NCI-H82 treated with DMSO at 0.1 percent for 48 hours (cell line): Measurements from ENCODE around the gene TGFB2.

Experiments
- DNase-seq: peaks from one replicate; lab custom pipeline; 2025; ENCODE audit not compliant: unreplicated experiment; lab: John Stamatoyannopoulos, UW

Gene TGFB2

DNA sequence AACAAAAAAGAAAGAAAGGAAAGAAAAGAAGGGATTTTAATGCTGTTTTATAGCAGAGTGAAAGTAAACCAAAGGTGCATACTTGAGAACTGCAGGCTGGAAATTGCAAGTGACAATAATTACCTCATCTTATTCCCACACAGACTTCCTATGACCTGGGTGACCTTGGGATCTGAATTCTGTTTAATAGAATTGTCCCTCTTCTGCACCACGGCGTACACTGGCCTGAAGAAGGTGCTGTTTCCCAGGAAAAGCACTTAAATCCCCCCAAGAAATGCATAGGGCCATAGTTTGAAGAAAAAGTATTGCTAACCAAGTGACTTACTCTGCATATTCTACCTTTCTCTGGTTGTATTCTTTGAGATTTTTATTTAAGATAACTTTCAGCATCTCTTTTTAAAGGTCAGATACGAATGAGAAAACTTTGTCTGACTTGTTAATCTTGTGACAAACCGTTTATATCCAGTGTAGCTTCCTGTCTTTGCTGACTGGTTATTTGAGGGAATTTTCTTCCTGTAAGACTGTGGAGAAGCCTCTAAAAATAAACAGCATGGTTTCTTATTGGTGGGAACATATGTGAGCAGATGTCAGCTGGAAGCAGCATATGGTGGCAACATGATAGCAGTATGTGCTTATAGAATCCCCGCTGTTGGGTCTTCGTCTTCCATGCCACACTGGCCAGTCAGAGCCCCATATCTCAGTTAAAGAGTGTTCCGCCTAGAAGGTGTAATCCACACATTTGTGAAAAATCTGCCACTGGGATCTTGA is 16.3 kb downstream of the TGFB2 start:
- DNase-seq, result peak; percentile 71

DNA sequence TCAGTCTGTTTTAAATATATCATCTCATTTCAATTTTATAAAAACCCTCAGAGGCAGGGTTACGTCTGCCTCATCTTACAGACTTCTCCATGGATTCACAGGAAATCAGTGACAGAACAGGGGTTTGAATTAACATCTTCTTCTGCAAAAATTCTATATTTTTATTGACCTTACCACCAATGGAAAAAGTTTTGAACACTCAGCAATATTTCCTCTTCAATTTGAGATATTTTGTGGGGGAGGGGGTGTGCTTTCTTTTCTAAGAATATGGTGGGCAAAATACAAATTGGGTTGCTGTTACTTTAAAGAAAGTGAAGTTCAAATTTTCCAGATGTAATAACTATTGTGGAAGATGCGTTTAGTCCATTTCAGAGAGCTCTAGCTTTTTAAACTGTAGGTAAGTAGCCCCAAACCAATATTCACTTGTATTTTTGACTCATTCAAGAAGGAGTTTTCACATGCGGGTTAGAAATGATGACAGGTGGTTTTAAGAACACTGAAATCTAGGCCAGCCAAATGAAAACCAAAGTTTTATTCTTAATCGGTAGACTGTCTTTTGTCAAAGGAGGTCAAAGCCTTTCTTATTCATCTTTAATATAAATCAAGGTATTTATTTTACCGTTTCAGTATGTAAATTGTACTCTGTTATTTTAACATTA is 17.4 kb downstream of the TGFB2 start:
- DNase-seq, result no peak

DNA sequence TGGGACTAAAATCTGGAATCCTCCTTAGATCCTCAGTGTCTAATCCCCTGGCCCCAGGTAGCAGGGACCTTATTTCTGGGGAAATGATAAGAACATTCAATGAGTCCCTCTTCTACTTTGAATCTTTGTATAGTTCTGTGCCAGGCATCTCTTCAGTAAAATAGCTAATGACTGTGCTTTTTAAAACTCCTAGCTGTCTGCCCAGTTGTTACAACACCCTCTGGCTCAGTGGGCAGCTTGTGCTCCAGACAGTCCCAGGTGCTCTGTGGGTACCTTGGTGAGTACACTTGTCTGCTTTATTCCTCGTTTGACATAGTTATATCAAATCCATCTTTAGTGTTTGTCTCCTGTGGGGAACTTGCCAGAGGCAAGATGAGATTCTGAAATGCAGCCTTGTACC is 18.0 kb downstream of the TGFB2 start:
- DNase-seq, result no peak

DNA sequence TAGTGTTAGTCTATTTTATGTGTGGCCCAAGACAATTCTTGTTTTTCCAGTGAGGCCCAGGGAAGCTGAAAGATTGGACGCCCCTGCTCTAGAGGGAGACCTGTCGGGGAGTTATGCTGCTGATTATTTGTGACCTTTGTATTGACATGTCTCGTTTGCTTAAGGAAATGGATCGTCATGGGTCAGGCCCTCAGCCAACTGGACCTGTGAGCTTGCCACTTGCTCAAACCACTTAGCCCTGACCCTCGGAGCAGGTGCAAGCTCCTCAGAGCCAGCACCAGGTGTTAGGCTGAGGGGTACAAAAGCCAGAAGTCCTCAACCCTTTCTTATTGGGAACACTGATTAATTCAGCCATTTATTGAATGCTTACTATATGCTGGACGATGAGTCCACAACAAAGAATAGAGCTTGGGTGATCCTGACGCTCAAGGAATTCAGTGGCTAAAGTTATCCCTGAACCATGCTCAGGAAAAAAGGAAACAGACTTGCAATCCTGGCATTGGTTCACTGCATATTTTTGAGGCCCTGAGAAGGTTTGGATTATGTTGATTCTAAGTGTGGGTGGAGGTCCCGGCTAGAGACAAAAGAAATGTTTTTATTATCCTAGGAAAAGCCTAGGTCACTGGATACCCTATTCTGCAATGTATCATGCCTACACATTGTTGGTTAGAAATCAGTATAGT is 19.0 kb downstream of the TGFB2 start:
- DNase-seq, result no peak

DNA sequence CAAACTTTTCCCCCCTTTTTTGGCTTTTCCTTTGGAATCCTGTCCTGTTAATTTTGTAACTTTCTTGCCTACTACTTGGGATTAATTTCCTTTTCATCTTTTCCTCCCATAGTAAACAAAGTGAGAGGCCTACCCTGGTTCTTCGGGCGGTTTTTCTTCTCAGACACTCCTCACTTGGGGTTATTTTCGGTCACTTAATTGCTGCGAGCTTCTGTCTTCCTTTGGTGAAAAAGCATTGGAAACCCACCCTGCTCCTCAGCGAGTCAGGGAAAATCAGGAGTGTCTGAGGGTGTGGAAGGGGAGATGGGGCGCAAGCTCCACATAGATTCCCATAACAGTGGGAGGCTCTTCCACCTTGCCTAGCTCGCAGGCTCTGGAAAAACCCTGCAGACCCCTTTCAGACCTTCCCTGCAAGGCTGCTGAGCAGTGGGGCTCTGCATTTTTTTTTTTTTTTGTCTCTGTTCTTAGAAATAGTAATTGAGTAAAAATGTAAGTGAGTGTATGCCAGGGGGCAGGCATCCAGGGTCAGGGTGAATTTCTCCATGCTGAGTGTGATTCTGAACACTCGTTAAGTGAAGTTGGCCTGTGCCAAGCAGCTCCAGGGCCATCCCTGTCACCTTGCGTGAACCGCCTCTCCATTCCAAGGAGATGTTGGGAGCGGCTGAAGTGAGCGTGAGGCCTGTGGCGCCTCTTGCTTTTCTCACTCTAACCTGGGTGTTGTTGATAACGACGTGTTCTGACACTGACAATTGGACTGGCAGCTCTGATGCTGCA is 20.3 kb downstream of the TGFB2 start:
- no peak for DNase-seq

DNA sequence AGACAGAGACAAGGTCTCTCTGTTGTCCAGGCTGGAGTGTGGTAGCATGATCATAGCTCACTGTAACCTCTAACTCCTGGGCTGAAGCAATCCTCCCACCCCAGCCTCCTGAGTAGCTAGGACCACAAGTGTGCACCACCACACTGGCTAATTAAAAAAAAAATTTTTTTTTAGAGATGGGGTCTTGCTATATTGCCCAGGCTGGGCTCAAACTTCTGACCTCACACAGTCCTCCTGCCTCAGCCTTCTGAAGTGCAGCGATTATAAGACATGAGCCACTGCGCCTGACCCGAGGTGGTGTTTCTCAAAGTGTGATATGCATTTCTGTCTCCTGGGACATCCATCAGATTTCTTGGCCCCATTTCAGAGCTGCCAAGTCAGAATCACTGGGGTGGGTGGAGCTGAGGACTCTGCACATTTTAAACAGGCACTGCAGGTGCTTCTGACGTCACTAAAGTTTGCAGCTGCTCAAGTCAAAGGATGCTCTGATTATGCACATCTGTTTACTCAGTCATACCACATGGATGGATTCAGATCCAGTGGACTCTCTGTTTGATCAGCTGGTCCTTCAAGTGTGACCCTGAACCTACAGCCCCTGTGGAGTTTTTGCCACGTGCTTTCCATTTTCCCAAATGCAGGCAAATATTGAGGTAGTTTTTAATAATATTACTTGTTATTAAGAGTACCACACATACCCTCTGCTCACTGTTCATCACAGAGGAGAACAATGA is 21.4 kb downstream of the TGFB2 start:
- no peak for DNase-seq

DNA sequence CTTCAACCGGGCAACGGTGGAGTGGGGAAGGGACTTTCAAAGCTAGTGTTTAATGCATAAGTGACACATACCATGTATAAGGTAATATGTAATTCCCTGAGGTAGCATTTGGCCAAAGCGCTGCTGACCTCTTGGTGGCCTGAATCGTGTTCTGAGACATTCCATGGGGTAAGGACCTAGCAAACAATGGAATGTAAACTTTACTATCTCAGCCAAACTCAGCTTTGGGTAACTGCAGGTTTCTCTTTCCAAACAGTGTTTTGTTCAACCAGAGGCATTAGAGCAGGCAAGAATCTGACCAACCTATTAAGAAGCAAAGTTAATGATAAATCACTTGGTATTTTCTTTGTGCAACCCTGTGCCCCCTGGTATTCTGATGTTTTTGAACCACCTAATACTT is 22.0 kb downstream of the TGFB2 start:
- DNase-seq, result no peak

DNA sequence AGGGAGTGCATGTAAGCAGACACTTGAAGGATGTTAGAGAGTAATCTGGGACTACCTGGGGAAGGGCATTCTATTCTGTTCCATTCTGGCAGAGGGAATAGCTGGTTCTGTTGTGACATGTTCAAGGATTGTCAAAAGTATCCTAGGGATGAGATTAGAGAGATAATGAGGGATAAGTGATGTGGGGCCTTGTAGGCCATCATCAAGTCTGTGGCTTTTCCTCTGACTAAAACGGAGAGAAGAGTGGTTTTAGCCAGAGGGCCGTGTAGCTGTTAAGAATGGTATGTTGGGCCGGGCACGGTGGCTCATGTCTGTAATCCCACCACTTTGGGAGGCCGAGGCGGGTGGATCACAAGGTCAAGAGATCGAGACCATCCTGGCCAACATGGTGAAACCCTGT is 23.6 kb downstream of the TGFB2 start:
- DNase-seq, result peak; percentile 35

DNA sequence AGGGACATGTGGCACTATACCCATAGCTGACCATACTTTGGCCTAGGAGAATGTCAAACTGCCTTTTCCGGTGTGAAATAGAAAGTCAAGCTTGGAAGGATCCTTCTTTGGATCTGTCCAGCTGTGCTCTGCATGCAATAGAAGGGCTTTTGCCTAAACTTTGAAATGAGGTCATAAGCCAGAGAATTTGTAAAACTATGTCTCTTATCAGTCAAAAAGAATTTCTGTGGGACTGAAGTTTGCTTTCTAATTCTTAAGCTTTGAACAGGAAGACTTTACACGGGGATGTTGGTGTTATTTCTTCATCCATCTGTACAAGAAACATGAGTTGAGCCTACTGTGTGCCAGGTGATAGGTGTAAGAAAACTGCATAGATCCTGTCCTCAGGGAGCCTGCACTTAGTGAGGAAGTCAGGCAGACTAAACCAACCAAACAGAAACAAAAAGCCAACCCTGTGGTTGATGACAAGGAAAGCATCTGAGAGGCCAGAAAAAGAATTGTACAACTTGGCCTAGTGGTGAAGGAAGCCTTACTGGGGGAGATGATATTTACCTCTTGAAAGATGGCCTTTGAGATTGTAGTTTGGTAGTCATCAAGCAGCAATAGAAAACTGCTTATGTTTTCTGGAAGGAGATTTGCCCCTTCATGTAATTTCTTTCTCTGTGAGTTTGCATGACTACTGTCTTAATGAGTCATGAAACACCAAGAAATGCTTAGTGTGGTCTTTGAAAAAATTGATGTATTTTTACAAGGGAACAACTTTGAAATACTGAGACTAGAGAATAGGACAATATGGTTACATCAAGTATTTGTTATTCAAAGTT is 24.8 kb downstream of the TGFB2 start:
- DNase-seq, result no peak

DNA sequence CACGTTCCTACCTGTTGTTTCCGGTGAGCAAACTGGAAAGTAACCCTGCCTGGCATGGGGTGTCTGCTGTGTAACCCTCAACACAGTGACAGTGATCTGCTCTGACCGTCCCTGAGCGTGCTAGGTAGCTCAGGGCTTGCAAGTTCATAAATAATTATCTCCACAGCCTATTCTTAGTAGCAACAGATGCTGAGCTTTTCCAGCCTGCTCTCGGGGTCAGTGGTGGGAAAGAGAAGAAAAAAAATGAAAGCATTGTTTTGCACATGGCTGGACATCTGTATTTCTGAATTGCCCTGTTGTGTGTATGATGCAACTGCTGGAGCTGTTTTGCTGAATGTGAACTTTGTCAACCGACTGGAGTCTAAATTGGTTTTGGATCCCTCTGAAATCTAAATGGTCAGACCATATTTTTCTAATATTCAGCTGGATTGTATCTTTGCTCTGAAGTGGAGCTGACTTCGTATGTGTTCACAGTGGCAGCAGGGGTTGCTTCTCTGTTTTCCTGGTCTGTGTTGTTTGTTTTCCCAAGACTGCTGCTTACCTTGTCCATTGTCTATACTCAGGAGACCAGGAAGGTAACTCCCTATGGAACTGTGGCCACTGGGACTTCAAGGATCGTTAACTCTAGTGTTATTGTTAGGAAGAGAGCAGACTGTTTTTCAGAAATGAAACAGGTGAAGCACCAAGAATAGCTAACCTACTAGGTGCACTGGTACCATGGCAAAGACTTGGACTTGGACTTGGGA is 27.0 kb downstream of the TGFB2 start:
- DNase-seq, result no peak

DNA sequence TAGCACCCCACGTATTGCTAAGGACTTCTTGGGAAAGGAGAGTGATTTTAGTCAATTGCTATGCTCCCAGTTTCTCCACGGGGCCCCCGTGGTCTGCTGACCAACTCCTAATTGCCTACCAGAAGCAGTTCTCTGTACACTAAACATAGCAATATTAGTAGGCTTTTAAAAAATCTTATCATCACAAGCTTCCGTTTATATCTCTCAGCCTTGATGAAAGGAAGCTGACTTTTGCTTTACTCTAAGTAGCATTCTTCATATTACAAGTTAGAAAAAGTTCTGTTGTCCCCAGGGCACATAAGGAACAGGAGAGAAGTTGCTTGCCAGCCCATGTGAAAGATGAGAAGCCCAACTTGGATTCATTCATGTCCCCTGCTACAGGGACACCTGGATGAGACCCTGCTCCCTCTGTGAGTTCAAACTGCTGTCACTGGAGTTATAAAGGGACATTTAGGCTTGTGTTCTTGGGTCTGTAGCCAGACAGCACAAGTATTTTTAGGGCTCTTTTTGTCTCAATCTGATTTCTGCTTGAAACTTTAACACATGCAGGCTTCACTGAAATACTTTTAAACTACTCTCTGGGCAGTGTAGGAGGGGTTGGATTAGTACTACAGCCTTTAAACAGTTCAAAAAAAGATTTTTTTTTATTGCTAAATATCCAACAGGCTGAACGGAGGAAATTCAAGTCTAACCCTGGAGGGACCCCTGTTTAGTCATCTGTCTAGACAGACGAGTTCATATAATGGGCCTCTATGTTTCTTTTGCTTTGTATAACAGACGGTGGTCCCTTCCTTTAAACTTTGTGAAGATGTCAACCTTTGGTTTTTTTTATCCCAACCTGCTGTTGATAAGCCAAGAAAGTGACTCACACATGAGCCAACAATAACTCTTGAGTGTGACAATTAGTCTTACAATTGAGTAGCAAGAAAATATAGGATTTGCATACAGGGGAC is 29.5 kb downstream of the TGFB2 start:
- DNase-seq, result no peak

DNA sequence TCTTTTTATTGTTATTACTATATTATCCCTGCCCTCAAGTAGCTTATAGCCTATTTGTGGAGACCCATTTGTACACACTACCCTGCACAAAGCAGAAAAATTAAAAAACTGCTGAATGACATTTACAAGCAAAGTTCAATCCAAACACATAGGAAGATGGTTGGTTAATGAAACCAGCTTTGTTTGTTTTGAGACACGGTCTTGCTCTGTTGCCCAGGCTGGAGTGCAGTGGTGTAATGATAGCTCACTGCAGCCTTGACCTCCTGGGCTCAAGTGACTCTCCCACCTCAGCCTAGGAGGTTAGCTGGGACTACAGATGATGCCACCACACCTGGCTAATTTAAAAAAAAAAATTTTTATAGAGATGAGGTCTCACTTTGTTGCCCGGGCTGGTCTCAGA is 31.6 kb downstream of the TGFB2 start:
- no peak for DNase-seq

DNA sequence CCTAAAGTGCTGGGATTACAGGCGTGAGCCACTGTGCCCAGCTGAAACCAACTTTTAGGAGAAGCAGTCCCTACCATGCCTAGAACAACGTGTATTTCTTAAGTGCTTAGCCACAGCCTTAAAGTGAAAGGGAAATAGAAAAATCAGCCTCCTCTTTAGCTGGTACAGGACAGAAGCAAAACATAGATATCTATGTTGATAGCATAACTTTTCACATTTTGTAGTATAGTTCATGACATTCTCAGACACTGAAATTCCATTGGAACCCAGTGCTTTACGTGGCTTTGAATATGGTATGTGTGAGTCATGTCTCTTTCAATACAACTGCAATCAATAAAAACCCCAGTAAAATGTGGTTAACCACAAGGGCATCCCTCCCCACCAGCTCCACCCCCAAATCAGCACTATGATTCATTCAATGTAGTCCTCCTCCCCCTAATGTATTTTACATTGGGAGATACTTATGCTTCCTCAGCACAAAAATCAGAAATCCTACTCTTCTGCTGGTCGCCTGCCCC is 32.1 kb downstream of the TGFB2 start:
- no peak for DNase-seq

DNA sequence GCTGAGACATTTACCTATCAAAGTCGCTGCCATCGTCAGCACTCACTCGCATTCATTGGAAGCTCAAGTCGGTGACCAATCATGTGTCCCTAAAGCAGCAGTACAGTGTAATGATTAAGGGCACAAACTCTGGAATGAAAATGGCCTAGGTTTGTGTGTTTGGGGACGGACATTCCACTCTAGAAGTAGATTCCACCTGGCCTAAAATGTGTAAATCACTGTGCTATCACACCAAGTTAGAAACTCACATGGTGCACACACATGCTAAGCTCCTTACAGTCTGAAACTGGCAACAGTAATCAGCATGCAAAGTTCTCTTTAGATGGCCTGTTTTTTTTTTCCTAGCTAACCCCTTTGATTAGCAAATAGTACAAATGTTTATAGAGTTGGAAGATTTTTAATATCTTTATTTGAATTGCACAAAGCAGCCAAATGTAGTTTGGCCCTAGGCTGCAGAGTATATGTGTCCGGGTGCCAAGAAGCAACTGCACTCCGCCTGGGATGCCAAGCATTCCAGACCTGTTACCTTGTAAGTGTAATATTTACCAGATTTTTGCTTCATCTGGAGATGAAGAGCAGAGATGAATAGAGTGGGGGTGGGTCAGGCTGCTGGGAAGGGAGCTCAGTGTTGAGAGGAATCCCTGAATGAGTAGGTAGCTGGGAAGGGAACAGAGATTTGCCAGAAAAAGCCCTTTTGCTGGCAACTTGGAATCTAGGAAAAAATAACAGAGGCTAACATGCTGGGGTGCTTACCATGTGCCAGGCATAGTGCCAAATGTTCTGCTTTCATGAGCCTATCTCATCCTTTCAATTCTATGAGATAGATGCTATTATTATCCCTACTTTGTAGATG is 35.2 kb downstream of the TGFB2 start:
- DNase-seq, result no peak

DNA sequence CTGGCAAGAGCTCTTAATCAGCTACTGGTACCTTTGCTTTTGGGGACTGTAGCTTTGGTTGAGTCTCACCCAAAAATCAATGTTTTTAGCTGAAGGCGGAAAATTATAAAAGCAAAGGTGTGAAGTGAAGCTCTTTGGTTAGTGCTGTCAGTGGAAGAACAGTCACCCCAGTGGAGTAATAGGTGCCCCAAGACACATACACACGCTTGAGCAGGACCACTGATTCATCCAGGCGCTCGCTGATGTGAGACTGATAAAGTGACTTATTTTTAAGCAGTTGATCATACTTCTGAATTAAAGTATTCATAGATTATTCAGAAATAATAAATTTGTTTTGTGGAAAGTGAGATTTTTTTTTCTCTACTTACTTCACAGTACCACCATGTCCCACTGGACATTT is 37.1 kb downstream of the TGFB2 start:
- no peak for DNase-seq

DNA sequence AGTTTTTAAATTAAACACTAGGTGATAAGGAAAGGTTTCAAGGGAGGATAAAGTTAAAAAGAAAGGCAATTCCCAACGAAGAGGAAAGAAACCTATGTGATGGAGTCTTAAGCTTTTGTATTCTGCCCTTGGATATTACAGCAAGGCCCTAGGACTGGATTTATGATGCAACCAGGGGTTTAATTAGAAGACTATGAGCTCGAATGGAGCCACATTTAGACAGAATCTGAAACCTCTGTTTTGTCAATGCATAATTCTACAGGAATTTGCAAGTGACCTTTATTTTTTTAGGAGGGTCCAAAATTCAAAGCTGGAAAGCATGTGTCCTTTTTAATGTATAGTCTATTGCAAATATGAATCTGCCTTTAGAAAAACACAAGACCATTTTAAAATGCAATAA is 37.9 kb downstream of the TGFB2 start:
- DNase-seq, result no peak

DNA sequence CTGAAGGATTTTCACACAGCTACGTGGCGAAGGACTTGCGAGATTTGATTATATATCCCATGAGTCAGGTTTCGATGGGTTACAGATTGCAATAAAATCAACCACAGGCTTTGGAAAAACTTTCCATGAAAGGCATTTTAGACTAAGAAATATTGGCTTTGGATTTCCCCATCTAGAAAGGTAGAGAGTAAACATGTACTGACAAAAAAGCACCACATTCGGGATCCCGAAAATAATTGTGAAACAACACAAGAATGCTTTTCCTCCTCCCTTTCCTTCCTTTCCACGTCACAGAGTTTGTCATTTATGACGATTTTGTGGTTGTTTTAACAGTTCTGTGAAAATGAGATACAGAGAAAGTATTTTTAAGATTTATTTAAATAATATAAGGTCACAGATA is 38.5 kb downstream of the TGFB2 start:
- DNase-seq, result no peak
